NCI-H226 (cell line): ENCODE results near the gene CXorf51B.
"Not testable (repeated sequence)": the region's sequence is repeated elsewhere in the genome, so short reads cannot be mapped to it uniquely, and the experiment has no call there.

Experiments
- DNase-seq: peaks from one replicate; pipeline ENCODE4 v3.0.0-alpha.2; 2015

CXorf51B gene

DNA sequence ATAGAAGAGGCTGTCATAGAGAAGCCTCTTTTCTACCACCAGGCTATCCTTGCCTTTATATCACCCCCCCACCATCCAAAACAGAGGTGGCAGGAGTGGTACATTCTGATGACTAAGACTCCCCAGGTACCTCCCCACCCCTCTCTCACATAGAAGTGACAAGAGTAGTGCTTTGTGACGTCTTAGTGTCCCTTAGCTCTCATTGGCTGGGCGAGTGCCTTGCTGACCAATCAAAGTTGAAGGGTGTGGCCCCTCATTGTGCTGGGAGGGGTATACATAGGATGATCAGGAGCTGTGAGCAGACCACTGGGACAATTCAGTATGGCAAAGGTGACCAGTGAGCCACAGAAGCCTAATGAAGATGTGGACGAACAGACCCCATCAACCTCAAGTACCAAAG lies at the start of gene CXorf51B:
Gene CXorf51B, plus strand, starts transcription at position 301 of the 400 bp plus-strand sequence. Its CDS starts 21 bp downstream, at position 322.
- DNase-seq: not testable (repeated sequence)

- DNase-seq: not testable (repeated sequence)
These were observed 5.1 kb downstream of the CXorf51B start, which contains the start of gene CXorf51A for GRCh38 chrX:146814644-146815043. TSS of gene CXorf51A (minus strand) at chrX:146814744. CDS start at chrX:146814723, 21 bp downstream.

DNA sequence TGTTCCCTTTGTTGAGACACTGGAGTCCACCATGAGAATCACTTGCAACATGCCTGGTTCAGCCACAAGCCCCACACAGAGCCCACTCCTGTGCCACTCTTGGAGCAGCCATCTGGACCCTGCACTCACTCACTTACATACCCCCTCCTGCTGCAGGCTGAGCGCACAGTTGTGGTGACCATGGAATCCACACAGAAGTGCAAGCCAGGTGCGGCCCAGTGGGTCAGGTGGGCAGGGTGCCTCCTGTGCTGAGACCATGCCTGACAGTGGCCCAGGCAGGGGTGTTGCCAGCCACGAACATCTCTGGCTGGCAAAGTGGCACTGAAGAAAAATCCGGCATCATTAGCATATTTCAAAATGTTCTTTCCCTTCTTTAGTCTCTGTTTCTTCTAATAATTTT lies 22.4 kb downstream of the CXorf51B start:
- DNase-seq: no peak

GRCh38 chrX:146854281-146854680 lies 44.7 kb downstream of the CXorf51B start:
- no peak for DNase-seq
